A549 (cell line): Measurements from ENCODE around the gene MATN3. TPM values are rescaled to one million over a fixed set of nuclear protein-coding genes. Genes with fewer than 3 reads are reported as not detected.

Experiments
- ATAC-seq, 2 experiments: fragments of 200-7000 bp in 1 of 2; fragments of >200 bp in 1 of 2; cut with Nextera tagmentation in 1 of 2; cut with Tn5 transposase in 1 of 2; 3 replicates each; pipeline versions ENCODE4 v1.8.0 to v1.9.1; 2018 to 2020; ENCODE audit warnings: mild to moderate bottlenecking in 1 of 2, moderate library complexity in 1 of 2
- CTCF ChIA-PET: fragments of 300-600 bp; sonication (Branson Sonifier 250); formaldehyde crosslinking; extraction: SDS; loops from one replicate; lab custom pipeline; 2021; ENCODE audit warnings: antibody characterized with exemption, inconsistent platforms; lab: Yijun Ruan, JAX
- POLR2A ChIA-PET: fragments of 350-600 bp; formaldehyde crosslinking; extraction: SDS; loops from one replicate; lab custom pipeline; 2021; ENCODE audit warnings: antibody characterized with exemption, inconsistent platforms; lab: Yijun Ruan, JAX
- DNase-seq, 2 experiments: peaks; one replicate each; pipeline versions ENCODE4 v3.0.0 to v3.0.0-alpha.2; 2011 to 2016; ENCODE audit warnings: low read depth in 1 of 2, low spot score in 1 of 2
- FAIRE-seq: peaks from 2 replicates; lab custom pipeline; 2011; peaks lifted over from hg19 to GRCh38; lab: Jason Lieb, UNC
- H3K27ac ChIP-seq, 2 experiments: fragments of >200 bp; sonication (Bioruptor Twin); formaldehyde crosslinking; 3 replicates each; pipeline ENCODE4 v1.5.1; 2016 to 2017
- H3K4me1 ChIP-seq: fragments of >200 bp; sonication (Bioruptor Twin); formaldehyde crosslinking; 3 replicates; pipeline ENCODE4 v1.6.1; 2016
- H3K4me2 ChIP-seq: fragments of >200 bp; sonication (Bioruptor Twin); formaldehyde crosslinking; 3 replicates; pipeline ENCODE4 v1.6.1; 2016
- H3K4me3 ChIP-seq: fragments of >200 bp; sonication (Bioruptor Twin); formaldehyde crosslinking; 3 replicates; pipeline ENCODE4 v1.5.1; 2016
- H3K9me3 ChIP-seq: fragments of >200 bp; sonication (Bioruptor Twin); formaldehyde crosslinking; 3 replicates; pipeline ENCODE4 v1.6.1; 2016
- BHLHE40 ChIP-seq: IDR thresholded peaks from 2 replicates; pipeline ENCODE4 v1.6.1; 2012; ENCODE audit warnings: low read depth, low read length, inconsistent platforms
- CBX8 ChIP-seq: fragments of 200-600 bp; sonication (generic); IDR thresholded peaks from 2 replicates; pipeline ENCODE4 v1.6.1; 2016
- CHD4 ChIP-seq: fragments of 200-600 bp; sonication (generic); IDR thresholded peaks from 2 replicates; pipeline ENCODE4 v1.6.1; 2016; ENCODE audit warnings: antibody characterized with exemption, mild to moderate bottlenecking, borderline replicate concordance
- EP300 ChIP-seq, 2 experiments: fragments of >200 bp; sonication (Bioruptor Twin); formaldehyde crosslinking; IDR thresholded peaks; 2 replicates in 1 of 2; 3 replicates in 1 of 2; pipeline ENCODE4 v1.6.1; 2016 to 2017
- FOSB ChIP-seq: fragments of 250-450 bp; sonication (Bioruptor Pico); IDR thresholded peaks from 2 replicates; pipeline ENCODE4 v1.5.0; 2020; ENCODE audit warnings: mild to moderate bottlenecking, moderate library complexity
- FOXS1 ChIP-seq: fragments of 250-450 bp; sonication (Bioruptor Pico); IDR thresholded peaks from 2 replicates; pipeline ENCODE4 v1.5.0; 2020; ENCODE audit warnings: mild to moderate bottlenecking, moderate library complexity
- HOXB13 ChIP-seq: fragments of 250-450 bp; sonication (Bioruptor Pico); IDR thresholded peaks from 2 replicates; pipeline ENCODE4 v1.5.0; 2020; ENCODE audit warnings: low read depth, mild to moderate bottlenecking, moderate library complexity
- JUNB ChIP-seq: fragments of >200 bp; sonication (Bioruptor Twin); formaldehyde crosslinking; IDR thresholded peaks from 2 replicates; pipeline ENCODE4 v1.6.1; 2016
- KDM5A ChIP-seq: fragments of 200-600 bp; sonication (generic); IDR thresholded peaks from 2 replicates; pipeline ENCODE4 v1.6.1; 2016; ENCODE audit warnings: antibody characterized with exemption, mild to moderate bottlenecking
- MAFK ChIP-seq: fragments of 450-650 bp; IDR thresholded peaks from 2 replicates; pipeline ENCODE4 v1.6.1; 2014; ENCODE audit not compliant: partially characterized antibody
- PBX3 ChIP-seq: IDR thresholded peaks from 2 replicates; pipeline ENCODE4 v1.6.1; 2012
- PHF8 ChIP-seq: fragments of 200-600 bp; sonication (generic); IDR thresholded peaks from 2 replicates; pipeline ENCODE4 v1.6.1; 2016; ENCODE audit warnings: low read depth, mild to moderate bottlenecking, antibody characterized with exemption, moderate library complexity, borderline replicate concordance
- RAD21 ChIP-seq, 2 experiments: fragments of >200 bp in 1 of 2; sonication (Bioruptor Twin) in 1 of 2; formaldehyde crosslinking in 1 of 2; IDR thresholded peaks in 1 of 2; conservative IDR thresholded peaks in 1 of 2; 2 replicates in 1 of 2; 3 replicates in 1 of 2; pipeline ENCODE4 v1.6.1; 2012 to 2018; ENCODE audit warnings: inconsistent platforms in 1 of 2
- RFX5 ChIP-seq: fragments of 450-650 bp; IDR thresholded peaks from 2 replicates; pipeline ENCODE4 v1.7.1; 2014; ENCODE audit warnings: antibody characterized with exemption, mild to moderate bottlenecking, moderate library complexity
- RNF2 ChIP-seq: fragments of 200-600 bp; sonication (generic); IDR thresholded peaks from 2 replicates; pipeline ENCODE4 v1.6.1; 2016; ENCODE audit warnings: low read depth, mild to moderate bottlenecking, antibody characterized with exemption, moderate library complexity, borderline replicate concordance
- SMC3 ChIP-seq: fragments of >200 bp; sonication (Bioruptor Twin); formaldehyde crosslinking; IDR thresholded peaks from 3 replicates; pipeline ENCODE4 v1.6.1; 2018; ENCODE audit warnings: inconsistent platforms
- SREBF2 ChIP-seq: fragments of 450-650 bp; IDR thresholded peaks from 2 replicates; pipeline ENCODE4 v1.6.1; 2014; ENCODE audit warnings: mild to moderate bottlenecking, moderate library complexity
- TFCP2L1 ChIP-seq: fragments of 250-450 bp; sonication (Bioruptor Pico); IDR thresholded peaks from 2 replicates; pipeline ENCODE4 v1.5.0; 2021; ENCODE audit warnings: mild to moderate bottlenecking
- TP53 ChIP-seq: fragments of 250-450 bp; sonication (Bioruptor Pico); IDR thresholded peaks from 2 replicates; pipeline ENCODE4 v1.5.0; 2021; ENCODE audit warnings: mild to moderate bottlenecking, moderate library complexity
- ZFP36 ChIP-seq: fragments of 450-650 bp; IDR thresholded peaks from 2 replicates; pipeline ENCODE4 v1.6.1; 2014; ENCODE audit warnings: borderline replicate concordance; ENCODE audit not compliant: partially characterized antibody
- ZSCAN20 ChIP-seq: fragments of 250-450 bp; sonication (Bioruptor Pico); IDR thresholded peaks from 2 replicates; pipeline ENCODE4 v1.8.0; 2022; ENCODE audit warnings: mild to moderate bottlenecking, moderate library complexity
- WGBS: methylation state at CpG from one replicate; pipeline ENCODE4 v1.1.6; 2017; ENCODE audit errors: missing lambda C conversion rate; 5-methylcytosine and 5-hydroxymethylcytosine counted together
- polyA plus RNA-seq, 4 experiments: library from polyadenylated mRNA; depleted of rRNA in 3 of 4; stranded (reverse); fragments of >200 nt; fragmentation: RNase III in 1 of 4; extraction: RNeasy Plus Mini Kit Qiagen cat#74134 plus additional on column Dnase treatment in 1 of 4; gene quantifications; 2 replicates in 3 of 4; 3 replicates in 1 of 4; pipeline ENCODE4 v1.2.3, GENCODE V29; 2011 to 2017
- TF ChIP-seq, protein P1 (sequence below): fragments of >200 bp; sonication (Bioruptor Twin); formaldehyde crosslinking; IDR thresholded peaks from 3 replicates; pipeline ENCODE4 v1.6.1; 2016

MATN3 gene
- polyA plus RNA-seq, 2 of the 4 experiments (the other 2 are of a cell fraction): 14.2 to 16.8 TPM

- ChIA-PET POLR2A (no interaction called here), CTCF (interaction anchor here (3.9 kb wide), 1 partner anchor 10 kb away, joined by 23 read pairs; no protein-coding TSS in a partner anchor)
- TF ChIP-seq JUNB: no peak
- TF ChIP-seq SREBF2: no peak
- TF ChIP-seq SMC3: no peak
- H3K9me3 ChIP-seq: peaks cover 28% of the 10 kb centered on the region
- H3K4me3 ChIP-seq: no peak overlapping the region
- FAIRE-seq (no peak), ATAC-seq (peak in 1 of 2 experiments; percentile 62; a peak in 2 of 6 replicates), DNase-seq (no peak)
- WGBS: 79% methylated on average over 3 of the region's 3 CpGs
- H3K4me1 ChIP-seq: peaks cover 13% of the 10 kb centered on the region
- H3K4me2 ChIP-seq: no peak overlapping the region
- H3K27ac ChIP-seq: no peak overlapping the region
Observed at GRCh38 chr2:20025065-20025786, 12.8 kb upstream of the MATN3 start.

GRCh38 chr2:20023688-20024087, 11.2 kb upstream of the MATN3 start:
- no peak for ATAC-seq
- DNase-seq: no peak
- TF ChIP-seq, protein P1, sequence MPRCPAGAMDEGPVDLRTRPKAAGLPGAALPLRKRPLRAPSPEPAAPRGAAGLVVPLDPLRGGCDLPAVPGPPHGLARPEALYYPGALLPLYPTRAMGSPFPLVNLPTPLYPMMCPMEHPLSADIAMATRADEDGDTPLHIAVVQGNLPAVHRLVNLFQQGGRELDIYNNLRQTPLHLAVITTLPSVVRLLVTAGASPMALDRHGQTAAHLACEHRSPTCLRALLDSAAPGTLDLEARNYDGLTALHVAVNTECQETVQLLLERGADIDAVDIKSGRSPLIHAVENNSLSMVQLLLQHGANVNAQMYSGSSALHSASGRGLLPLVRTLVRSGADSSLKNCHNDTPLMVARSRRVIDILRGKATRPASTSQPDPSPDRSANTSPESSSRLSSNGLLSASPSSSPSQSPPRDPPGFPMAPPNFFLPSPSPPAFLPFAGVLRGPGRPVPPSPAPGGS: no peak
- no peak for TF ChIP-seq RFX5
- no peak for TF ChIP-seq TP53 (CRISPR knock-in tag)
- TF ChIP-seq EP300 (IDR thresholded peaks at IDR 0.05): no peak
- no peak for TF ChIP-seq FOSB
- no peak for TF ChIP-seq PBX3
- TF ChIP-seq TFCP2L1 (CRISPR knock-in tag): no peak
- no peak for TF ChIP-seq RNF2
- no peak for TF ChIP-seq MAFK
- no peak for TF ChIP-seq RAD21 (conservative IDR thresholded peaks at IDR 0.05 in 1 of 2, IDR thresholded peaks at IDR 0.05 in 1 of 2)
- no peak for TF ChIP-seq FOXS1
- TF ChIP-seq KDM5A: no peak
- no peak for TF ChIP-seq HOXB13 (CRISPR knock-in tag)
- TF ChIP-seq CBX8: no peak
- no peak for TF ChIP-seq SMC3
- no peak for TF ChIP-seq BHLHE40
- TF ChIP-seq ZSCAN20 (CRISPR knock-in tag): no peak
- no peak for TF ChIP-seq CHD4
- TF ChIP-seq PHF8: no peak
- TF ChIP-seq SREBF2: no peak
- peaks cover 20% of the 10 kb centered on the region for H3K9me3 ChIP-seq
- POLR2A ChIA-PET: interaction anchor here (1.8 kb wide), 1 partner anchor 28 kb away, joined by 5 read pairs; the partner anchor contains the start of gene LAPTM4A
- H3K4me1 ChIP-seq: peaks cover 13% of the 10 kb centered on the region
- no peak overlapping the region for H3K4me2 ChIP-seq
- H3K27ac ChIP-seq: no peak overlapping the region
- no peak overlapping the region for H3K4me3 ChIP-seq
- CTCF ChIA-PET: interaction anchor here (0.8 to 3.9 kb wide), 6 partner anchors 9 to 199 kb away, joined by 3 to 23 read pairs (median 4); partner anchors contain the start of gene LAPTM4A
- 89% methylated on average over 4 of the region's 4 CpGs for WGBS
- FAIRE-seq: no peak

- TF ChIP-seq ZFP36: peak; percentile 66
- TF ChIP-seq SMC3: no peak
- TF ChIP-seq, all 56 proteins: peak for 1
- ChIA-PET POLR2A (no interaction called here), CTCF (interaction anchor here (0.7 to 1.3 kb wide), 5 partner anchors 22 to 82 kb away, joined by 3 to 5 read pairs (median 3); no protein-coding TSS in a partner anchor)
- 26% methylated on average over 3 of the region's 3 CpGs for WGBS
- Histone ChIP-seq H3K27ac (no peak overlapping the region), H3K4me2 (no peak overlapping the region), H3K4me3 (no peak overlapping the region), H3K9me3 (peaks cover 17% of the 10 kb centered on the region), H3K4me1 (no peaks in the 10 kb centered on the region)
- FAIRE-seq: no peak
- no peak for ATAC-seq
- DNase-seq: no peak
Observed at GRCh38 chr2:20021405-20022009, 9.0 kb upstream of the MATN3 start.
